HepG2 (cell line): ENCODE measurements around the gene PIGR. TPM values are rescaled to one million over a fixed set of nuclear protein-coding genes. Genes with fewer than 3 reads are reported as not detected.

Source experiments
- ATAC-seq: fragments of 200-7000 bp; cut with Tn5 transposase; 3 replicates; pipeline ENCODE4 v1.9.1; 2020; ENCODE audit warnings: mild to moderate bottlenecking, moderate library complexity
- Bru-seq: library from RNA; stranded (reverse); fragments of 400-500 nt; gene quantifications from one replicate; lab custom pipeline; 2021; lab: Mats Ljungman, UMichigan
- BruChase-seq, 2 experiments: library from RNA; stranded (reverse); fragments of 400-500 nt; gene quantifications; one replicate each; lab custom pipeline; 2021; lab: Mats Ljungman, UMichigan
- BruUV-seq: library from RNA; stranded (reverse); fragments of 400-500 nt; replicated peaks from 2 replicates; lab custom pipeline; 2021; lab: Mats Ljungman, UMichigan
- CTCF ChIA-PET: fragments of 300-600 bp; formaldehyde crosslinking; extraction: SDS; loops from one replicate; lab custom pipeline; 2021; ENCODE audit warnings: low total read pairs, inconsistent platforms, low intra/inter-chr PET ratio; lab: Yijun Ruan, JAX
- POLR2A ChIA-PET: fragments of 350-600 bp; sonication (Branson Sonifier 250); formaldehyde crosslinking; loops from one replicate; lab custom pipeline; 2020; ENCODE audit warnings: antibody characterized with exemption, inconsistent platforms; lab: Yijun Ruan, JAX
- DNase-seq: peaks from one replicate; pipeline ENCODE4 v3.0.0-alpha.2; 2015; ENCODE audit warnings: low spot score
- FAIRE-seq: peaks from 3 replicates; lab custom pipeline; 2011; peaks lifted over from hg19 to GRCh38; lab: Jason Lieb, UNC
- H2AFZ ChIP-seq: one replicate; pipeline ENCODE4 v1.6.1; 2011; ENCODE audit warnings: low read length, inconsistent platforms
- H3K27ac ChIP-seq: fragments of 300-600 bp; 3 replicates; pipeline ENCODE4 v1.8.0; 2011; ENCODE audit warnings: mixed run types, mild to moderate bottlenecking, mixed read lengths, low read length, inconsistent platforms; ENCODE audit not compliant: insufficient read depth; ENCODE audit errors: extremely low read length
- H3K27me3 ChIP-seq, 2 experiments: fragments of 200-600 bp in 1 of 2; 2 replicates in 1 of 2; 3 replicates in 1 of 2; pipeline versions ENCODE4 v1.6.0 to v1.8.0; 2011; ENCODE audit warnings: low read length in 2 of 2, mild to moderate bottlenecking in 2 of 2, moderate library complexity in 2 of 2, inconsistent platforms in 1 of 2; ENCODE audit not compliant: insufficient read depth in 2 of 2, control insufficient read depth in 1 of 2
- H3K36me3 ChIP-seq, 2 experiments: fragments of 200-600 bp in 1 of 2; replicated peaks in 1 of 2; 2 replicates in 1 of 2; 3 replicates in 1 of 2; pipeline versions ENCODE4 v1.5.1 to v1.8.0; 2011; ENCODE audit warnings: low read length in 2 of 2, inconsistent platforms in 1 of 2; ENCODE audit not compliant: insufficient read depth in 2 of 2, control insufficient read depth in 1 of 2
- H3K4me1 ChIP-seq: 2 replicates; pipeline ENCODE4 v1.5.1; 2012; ENCODE audit warnings: low read length, inconsistent platforms; ENCODE audit not compliant: insufficient read depth
- H3K4me2 ChIP-seq: 2 replicates; pipeline ENCODE4 v1.6.0; 2011; ENCODE audit warnings: low read depth, low read length, inconsistent platforms
- H3K4me3 ChIP-seq, 3 experiments: fragments of 200-600 bp in 1 of 3; sonication (generic), shearing (Covaris generic) in 1 of 3; replicated peaks in 1 of 3; 2 replicates each; pipeline ENCODE4 v1.5.1; 2011 to 2016; ENCODE audit warnings: low read length in 3 of 3, inconsistent platforms in 2 of 3, low read depth in 2 of 3, mild to moderate bottlenecking in 2 of 3, control low read depth in 1 of 3, mixed read lengths in 1 of 3; ENCODE audit not compliant: insufficient read depth in 1 of 3
- H3K79me2 ChIP-seq: one replicate; pipeline ENCODE4 v1.6.1; 2011; ENCODE audit warnings: low read length, inconsistent platforms; ENCODE audit not compliant: insufficient read depth
- H3K9ac ChIP-seq: 2 replicates; pipeline ENCODE4 v1.6.0; 2011; ENCODE audit warnings: mild to moderate bottlenecking, low read depth, low read length, inconsistent platforms; ENCODE audit not compliant: insufficient read depth
- H3K9me3 ChIP-seq: 2 replicates; pipeline ENCODE4 v1.5.1; 2012; ENCODE audit warnings: mild to moderate bottlenecking, low read length
- H4K20me1 ChIP-seq: 2 replicates; pipeline ENCODE4 v1.6.0; 2011; ENCODE audit warnings: inconsistent platforms, mild to moderate bottlenecking, low read length, moderate library complexity; ENCODE audit not compliant: insufficient read depth
- BRD4 ChIP-seq: sonication (generic); formaldehyde crosslinking; IDR thresholded peaks from 2 replicates; pipeline ENCODE4 v1.4.0; 2020; ENCODE audit warnings: missing genetic modification reagents
- ZNF343 ChIP-seq: sonication (generic); formaldehyde crosslinking; IDR thresholded peaks from 2 replicates; pipeline ENCODE4 v1.4.0; 2020; ENCODE audit warnings: mild to moderate bottlenecking, missing genetic modification reagents
- WGBS: methylation state at CpG from one replicate; pipeline ENCODE4 v1.1.6; 2017; ENCODE audit warnings: low lambda C conversion rate; 5-methylcytosine and 5-hydroxymethylcytosine counted together
- in situ Hi-C: cut with HindIII; loops from 2 replicates; pipeline ENCODE4 v1.10.0; 2017; ENCODE audit warnings: low pct_unique_long_range_greater_than_20kb; ENCODE audit not compliant: extremely low pct_ligation_motif_present
- intact Hi-C: fragments of 100-400 bp; cut with micrococcal nuclease; formaldehyde crosslinking; loops from one replicate; pipeline ENCODE4 v1.10.0; 2022; ENCODE audit not compliant: unreplicated experiment
- long read RNA-seq, 2 experiments: library from RNA in 1 of 2; library from polyadenylated mRNA in 1 of 2; stranded (forward) in 1 of 2; unstranded in 1 of 2; transcript quantifications; one replicate each; pipeline ENCODE4 v2.0.0, GENCODE V29; 2019 to 2022
- polyA minus RNA-seq, 3 experiments: library from RNA; depleted of rRNA, polyadenylated mRNA; stranded (reverse); fragments of >200 nt; gene quantifications; 2 replicates each; pipeline ENCODE4 v1.2.3, GENCODE V29; 2011; ENCODE audit warnings: low replicate concordance in 1 of 3
- polyA plus RNA-seq, 8 experiments: library from polyadenylated mRNA; depleted of rRNA in 3 of 8; stranded (reverse) in 7 of 8; unstranded in 1 of 8; fragments of >200 nt; fragmentation: Illumina TruSeq in 4 of 8; extraction: Trizol in 4 of 8; gene quantifications; 2 replicates each; pipeline versions ENCODE4 v1.2.1 to v1.2.3, GENCODE V29; 2011 to 2016; ENCODE audit warnings: low read depth in 4 of 8, missing spikeins in 1 of 8, mixed read lengths in 1 of 8; ENCODE audit not compliant: insufficient read depth in 1 of 8
- total RNA-seq, 5 experiments: library from RNA; depleted of rRNA; stranded (reverse); fragments of >200 nt; fragmentation: Illumina TruSeq; extraction: Trizol; gene quantifications; 2 replicates each; pipeline ENCODE4 v1.2.3, GENCODE V29; 2016; ENCODE audit warnings: low read depth in 1 of 5
- TF ChIP-seq, protein P1 (sequence below): sonication (generic); formaldehyde crosslinking; IDR thresholded peaks from 2 replicates; pipeline ENCODE4 v1.9.0; 2022; ENCODE audit warnings: missing genetic modification reagents, mild to moderate bottlenecking, borderline replicate concordance

Gene PIGR, protein sequence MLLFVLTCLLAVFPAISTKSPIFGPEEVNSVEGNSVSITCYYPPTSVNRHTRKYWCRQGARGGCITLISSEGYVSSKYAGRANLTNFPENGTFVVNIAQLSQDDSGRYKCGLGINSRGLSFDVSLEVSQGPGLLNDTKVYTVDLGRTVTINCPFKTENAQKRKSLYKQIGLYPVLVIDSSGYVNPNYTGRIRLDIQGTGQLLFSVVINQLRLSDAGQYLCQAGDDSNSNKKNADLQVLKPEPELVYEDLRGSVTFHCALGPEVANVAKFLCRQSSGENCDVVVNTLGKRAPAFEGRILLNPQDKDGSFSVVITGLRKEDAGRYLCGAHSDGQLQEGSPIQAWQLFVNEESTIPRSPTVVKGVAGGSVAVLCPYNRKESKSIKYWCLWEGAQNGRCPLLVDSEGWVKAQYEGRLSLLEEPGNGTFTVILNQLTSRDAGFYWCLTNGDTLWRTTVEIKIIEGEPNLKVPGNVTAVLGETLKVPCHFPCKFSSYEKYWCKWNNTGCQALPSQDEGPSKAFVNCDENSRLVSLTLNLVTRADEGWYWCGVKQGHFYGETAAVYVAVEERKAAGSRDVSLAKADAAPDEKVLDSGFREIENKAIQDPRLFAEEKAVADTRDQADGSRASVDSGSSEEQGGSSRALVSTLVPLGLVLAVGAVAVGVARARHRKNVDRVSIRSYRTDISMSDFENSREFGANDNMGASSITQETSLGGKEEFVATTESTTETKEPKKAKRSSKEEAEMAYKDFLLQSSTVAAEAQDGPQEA
- total RNA-seq (2016; rRNA removed; fragmentation: Illumina TruSeq; extraction: Trizol) (not detected in 2 replicates), polyA plus RNA-seq (2011; rRNA removed) (0.04 TPM in 1 of 2 replicates, not detected in the other), polyA minus RNA-seq (2011; rRNA and poly(A)+ RNA removed; ENCODE audit: low replicate concordance) (not detected in 2 replicates), Bru-seq, nascent RNA (not detected), BruChase-seq, experiment 1, labeled RNA remaining after a 6-hour chase (percentile 12 among the genes with signal in this experiment), BruChase-seq, experiment 2, labeled RNA remaining after a 2-hour chase (percentile 5 among the genes with signal in this experiment)
- total RNA-seq (2016; cell fraction: cytosol; rRNA removed; fragmentation: Illumina TruSeq; extraction: Trizol; ENCODE audit: low read depth): not detected in 2 replicates
- total RNA-seq (2016; cell fraction: insoluble cytoplasmic fraction; rRNA removed; fragmentation: Illumina TruSeq; extraction: Trizol): not detected in 2 replicates
- not detected in 2 replicates for total RNA-seq (2016; cell fraction: membrane; rRNA removed; fragmentation: Illumina TruSeq; extraction: Trizol)
- total RNA-seq (2016; cell fraction: nucleus; rRNA removed; fragmentation: Illumina TruSeq; extraction: Trizol): not detected in 2 replicates
- polyA plus RNA-seq (2011; cell fraction: cytosol; rRNA removed): not detected in 2 replicates
- not detected in 2 replicates for polyA plus RNA-seq (2011; cell fraction: nucleus; rRNA removed)
- polyA plus RNA-seq (2012): not detected in 2 replicates
- not detected in 2 replicates for polyA plus RNA-seq (2016; cell fraction: cytosol; fragmentation: Illumina TruSeq; extraction: Trizol; ENCODE audit: low read depth)
- polyA plus RNA-seq (2016; cell fraction: insoluble cytoplasmic fraction; fragmentation: Illumina TruSeq; extraction: Trizol; ENCODE audit: low read depth): not detected in 2 replicates
- not detected in 2 replicates for polyA plus RNA-seq (2016; cell fraction: membrane; fragmentation: Illumina TruSeq; extraction: Trizol; ENCODE audit: low read depth)
- polyA plus RNA-seq (2016; cell fraction: nucleus; fragmentation: Illumina TruSeq; extraction: Trizol; ENCODE audit: insufficient read depth, low read depth): not detected in 2 replicates
- not detected in 2 replicates for polyA minus RNA-seq (2011; cell fraction: cytosol; rRNA and poly(A)+ RNA removed)
- not detected in 2 replicates for polyA minus RNA-seq (2011; cell fraction: nucleus; rRNA and poly(A)+ RNA removed)
- long read RNA-seq, experiment 1: 0 reads
- long read RNA-seq, experiment 2: 0 reads

DNA sequence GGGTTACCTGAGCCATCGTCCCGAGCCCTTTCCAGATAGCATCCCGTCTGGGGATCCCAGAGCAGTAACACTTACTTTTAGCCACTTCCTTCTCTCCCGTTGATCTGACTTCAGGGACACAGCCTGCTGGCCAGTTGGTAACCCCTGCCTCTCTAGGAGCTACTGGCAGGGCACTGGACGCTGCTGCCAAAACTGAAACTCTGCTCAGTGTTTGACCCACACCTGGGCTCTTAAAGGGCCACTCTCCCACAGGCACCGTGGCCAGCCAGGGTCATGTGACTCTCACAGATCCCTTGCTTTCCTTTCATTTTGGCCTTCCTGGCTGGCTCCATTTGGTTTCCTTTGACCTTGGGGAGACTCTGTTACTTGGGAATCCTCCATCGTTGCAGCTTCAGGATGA, at the start of gene PIGR:
TSS of gene PIGR (minus strand) at position 206 of the 400 bp plus-strand sequence. CDS start 5,935 bp downstream, outside the sequence.
- 55% methylated on average over 7 of the region's 7 CpGs for WGBS
- no peaks in the 10 kb centered on the region; a peak in 2 of 5 replicates for H3K27me3 ChIP-seq
- H3K9ac ChIP-seq: no peak within 1 kb of the TSS
- H3K36me3 ChIP-seq: no peaks in the 10 kb centered on the region
- CTCF ChIA-PET: no interaction called here
- H3K27ac ChIP-seq: no peak within 1 kb of the TSS
- no TSS peak for BruUV-seq
- ATAC-seq (no peak), DNase-seq (no peak), FAIRE-seq (no peak)
- H3K79me2 ChIP-seq: no peaks in the 10 kb centered on the region
- POLR2A ChIA-PET: no interaction called here
- intact Hi-C loops: no loop called here
- H3K4me3 ChIP-seq: no peak within 1 kb of the TSS
- 0 out of 2 replicates have a peak, but pooled peaks cover 7% of the 10 kb centered on the region for H3K9me3 ChIP-seq
- H4K20me1 ChIP-seq: no peaks in the 10 kb centered on the region
- no peak within 1 kb of the TSS for H3K4me2 ChIP-seq
- in situ Hi-C loops: no loop called here
- TF ChIP-seq, protein P1, sequence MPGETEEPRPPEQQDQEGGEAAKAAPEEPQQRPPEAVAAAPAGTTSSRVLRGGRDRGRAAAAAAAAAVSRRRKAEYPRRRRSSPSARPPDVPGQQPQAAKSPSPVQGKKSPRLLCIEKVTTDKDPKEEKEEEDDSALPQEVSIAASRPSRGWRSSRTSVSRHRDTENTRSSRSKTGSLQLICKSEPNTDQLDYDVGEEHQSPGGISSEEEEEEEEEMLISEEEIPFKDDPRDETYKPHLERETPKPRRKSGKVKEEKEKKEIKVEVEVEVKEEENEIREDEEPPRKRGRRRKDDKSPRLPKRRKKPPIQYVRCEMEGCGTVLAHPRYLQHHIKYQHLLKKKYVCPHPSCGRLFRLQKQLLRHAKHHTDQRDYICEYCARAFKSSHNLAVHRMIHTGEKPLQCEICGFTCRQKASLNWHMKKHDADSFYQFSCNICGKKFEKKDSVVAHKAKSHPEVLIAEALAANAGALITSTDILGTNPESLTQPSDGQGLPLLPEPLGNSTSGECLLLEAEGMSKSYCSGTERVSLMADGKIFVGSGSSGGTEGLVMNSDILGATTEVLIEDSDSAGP: peak; percentile 58
- no peak for TF ChIP-seq ZNF343
- TF ChIP-seq BRD4 (CRISPR knock-in tag): no peak
- peaks cover 42% of the 10 kb centered on the region for H3K4me1 ChIP-seq
- H2AFZ ChIP-seq: no peak within 1 kb of the TSS
